Measurements from ENCODE around the gene AK3.

AK3 gene

DNA sequence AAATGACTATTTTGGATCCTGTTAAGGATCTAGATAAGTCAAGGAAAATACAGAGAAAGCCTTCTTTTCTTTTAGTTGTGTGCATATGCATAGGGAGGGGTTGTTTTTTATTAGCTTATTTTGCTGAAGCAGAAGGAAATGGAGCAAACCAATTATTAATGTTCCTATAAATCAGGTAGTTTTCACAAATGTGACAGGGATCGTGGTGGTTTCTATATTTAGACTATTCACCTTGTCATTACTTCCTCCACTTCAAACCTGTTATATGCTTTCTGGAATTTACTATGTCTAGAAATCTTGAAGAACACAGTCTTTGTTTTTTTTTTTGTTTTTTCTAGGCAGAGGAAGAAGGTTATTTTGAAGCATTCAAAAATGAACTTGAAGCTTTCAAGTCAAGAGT, 39.5 kb downstream of the AK3 start:
- DNase-seq, result no peak

DNA sequence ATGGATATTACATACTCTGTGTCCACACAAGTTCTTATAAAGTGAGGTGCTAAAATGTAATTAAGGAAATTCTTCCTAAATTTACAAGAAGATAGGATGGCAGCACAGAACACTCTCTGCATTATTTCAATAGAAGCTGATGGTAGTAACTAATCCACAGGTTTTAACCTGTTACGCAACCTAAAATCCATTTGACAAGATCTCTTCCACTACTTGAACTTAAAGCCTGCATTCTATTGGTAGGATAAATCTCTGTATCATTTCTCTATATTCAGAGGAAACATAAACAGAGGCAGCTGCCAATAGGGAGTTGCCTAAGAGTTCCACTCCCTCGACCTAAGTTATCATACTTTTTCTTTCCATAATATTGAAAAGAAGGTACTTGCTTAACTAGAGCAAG, 40.1 kb downstream of the AK3 start:
- no peak for DNase-seq

DNA sequence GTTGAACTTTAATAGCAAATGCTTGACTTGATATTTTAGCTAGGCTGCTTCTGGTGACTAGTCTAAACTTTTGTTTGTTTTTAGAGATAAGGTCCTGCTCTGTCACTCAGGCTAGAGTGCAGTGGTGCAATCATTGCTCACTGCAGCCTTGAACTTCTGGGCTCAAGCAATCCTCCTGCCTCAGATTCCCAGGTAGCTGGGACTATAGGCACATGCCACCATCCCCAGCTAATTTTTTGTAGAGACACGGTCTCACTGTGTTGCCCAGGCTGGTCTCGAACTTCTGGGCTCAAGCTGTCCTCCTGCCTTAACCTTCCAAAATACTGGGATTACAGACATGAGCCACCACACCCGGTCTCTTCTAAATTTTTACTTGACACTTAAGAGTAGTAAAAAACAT, 40.9 kb downstream of the AK3 start:
- no peak for DNase-seq

DNA sequence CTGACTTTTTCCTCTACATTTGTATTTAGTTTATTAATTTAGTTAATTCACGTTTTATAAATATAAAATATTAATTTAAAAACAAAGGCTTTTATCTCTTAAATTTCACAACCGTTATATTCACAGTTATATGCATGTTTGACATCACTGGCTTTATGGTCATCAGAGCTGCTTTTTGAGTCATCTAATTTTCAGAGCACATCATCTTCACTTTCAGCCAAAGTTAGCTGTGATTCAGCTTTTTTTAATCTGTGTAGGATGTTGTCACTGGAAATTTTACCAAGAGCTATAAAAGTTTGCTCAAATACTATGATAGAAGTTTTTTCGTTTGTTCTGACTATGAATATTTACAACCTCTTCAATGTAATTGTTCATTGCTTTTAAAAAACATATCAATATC, 49.2 kb downstream of the AK3 start:
- peak; percentile 43 for DNase-seq

DNA sequence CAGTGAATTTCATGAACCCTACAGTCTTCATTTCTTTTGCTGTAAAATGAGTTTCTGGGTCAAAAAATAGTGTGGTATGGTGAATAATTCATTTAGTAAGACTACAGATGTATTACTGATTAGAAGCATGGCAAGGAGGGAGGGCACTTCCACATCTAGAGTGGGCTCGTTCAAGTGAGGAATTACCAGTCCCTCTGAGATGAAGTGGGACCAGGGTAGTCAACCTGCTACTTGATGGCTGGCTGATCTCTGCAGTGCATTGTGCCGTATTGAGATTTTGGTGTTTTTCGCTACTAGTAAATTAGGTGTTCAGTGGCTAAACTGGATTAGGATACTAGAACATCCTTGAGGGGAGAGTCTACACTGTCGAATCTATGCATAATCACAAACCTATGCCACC, 50.9 kb downstream of the AK3 start:
- DNase-seq, result no peak

DNA sequence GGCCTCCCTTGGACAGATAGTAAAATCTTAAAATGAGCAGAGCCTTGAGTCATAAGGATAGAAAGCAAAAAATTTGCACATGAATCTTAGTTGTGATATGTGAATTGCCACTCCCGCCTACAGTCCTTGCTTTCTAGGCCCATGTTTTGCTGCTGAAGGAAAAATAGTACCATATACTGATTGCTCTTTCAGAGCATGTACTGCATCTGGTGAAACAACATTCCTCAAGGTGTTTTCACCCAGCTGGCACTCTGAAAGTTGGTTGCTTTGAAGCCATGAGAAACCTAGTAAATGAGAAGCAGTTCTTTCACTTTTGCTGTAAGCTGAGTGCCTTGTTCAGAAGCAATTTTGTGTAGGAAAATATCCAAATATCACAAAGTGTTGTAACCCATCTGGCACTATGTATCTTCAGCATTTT, 51.3 kb downstream of the AK3 start:
- peak; percentile 58 for DNase-seq

DNA sequence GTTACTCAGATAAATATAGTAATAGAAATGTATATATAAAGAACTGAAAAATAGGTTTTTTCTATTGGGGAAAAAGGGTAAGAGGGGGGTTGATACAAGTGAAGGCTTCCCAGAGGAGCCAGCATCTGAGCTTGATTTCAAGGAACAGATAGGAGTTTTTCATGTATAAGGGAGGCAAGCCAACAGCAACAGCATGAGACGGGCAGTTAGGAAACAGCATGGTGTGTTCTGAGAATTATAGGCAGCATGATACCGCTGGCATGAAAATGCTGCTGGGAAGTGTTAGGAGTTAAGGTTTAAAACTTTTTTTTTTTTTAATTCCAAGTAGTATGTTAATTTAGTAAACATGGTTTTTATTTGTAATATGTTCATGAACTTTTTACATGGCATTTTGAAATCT, 52.0 kb downstream of the AK3 start:
- DNase-seq, result no peak

DNA sequence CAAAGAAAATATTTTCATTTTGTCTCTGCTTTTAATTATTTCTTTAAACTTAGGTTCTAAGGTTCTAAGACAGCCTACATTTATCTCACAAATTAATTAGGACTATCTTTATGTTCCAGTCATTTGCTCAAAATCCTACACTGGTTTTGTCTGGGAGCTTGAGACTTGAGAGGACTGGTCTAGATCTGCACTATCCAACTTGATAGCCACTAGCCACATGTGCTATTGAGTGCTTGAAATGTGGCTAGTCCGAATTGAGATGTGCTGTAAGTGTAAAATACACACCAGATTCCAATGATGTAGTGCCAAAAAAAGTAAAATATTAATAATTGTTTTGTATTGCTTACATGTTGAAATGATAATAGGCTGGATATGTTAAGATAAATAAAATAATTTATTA, 54.4 kb downstream of the AK3 start:
- no peak for DNase-seq

DNA sequence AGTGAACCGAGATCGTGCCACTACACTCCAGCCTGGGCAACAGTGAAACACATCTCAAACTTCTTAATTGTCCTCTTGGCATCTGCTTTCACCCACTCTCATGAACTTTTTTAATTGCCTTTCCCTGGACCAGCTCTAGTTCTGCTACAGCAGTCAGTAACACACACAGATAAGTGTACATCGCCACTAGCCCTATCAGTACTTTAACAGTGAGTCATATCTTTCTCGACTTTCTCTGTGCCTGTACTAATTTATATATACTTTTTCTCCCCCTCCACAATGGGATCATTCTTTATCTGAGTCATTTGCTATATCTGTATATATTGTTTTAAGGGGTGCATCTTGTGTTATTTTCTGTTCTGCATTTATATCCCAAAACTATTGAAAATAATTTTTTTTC, 54.9 kb downstream of the AK3 start:
- no peak for DNase-seq

DNA sequence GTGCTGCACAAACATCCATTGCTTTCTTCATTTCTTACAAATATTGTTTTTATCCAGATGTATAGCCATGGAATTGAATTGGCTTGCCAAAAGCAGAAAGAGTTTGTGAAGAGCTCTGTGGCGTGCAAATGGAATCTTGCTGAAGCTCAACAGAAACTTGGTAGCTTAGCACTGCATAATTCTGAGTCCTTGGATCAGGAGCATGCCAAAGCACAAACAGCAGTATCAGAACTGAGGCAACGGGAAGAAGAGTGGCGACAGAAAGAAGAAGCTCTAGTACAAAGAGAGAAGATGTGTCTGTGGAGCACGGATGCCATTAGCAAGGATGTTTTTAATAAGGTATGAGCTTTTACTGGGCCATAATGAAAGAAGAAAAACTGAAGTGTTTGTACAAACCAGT, 56.2 kb downstream of the AK3 start:
- no peak for DNase-seq

DNA sequence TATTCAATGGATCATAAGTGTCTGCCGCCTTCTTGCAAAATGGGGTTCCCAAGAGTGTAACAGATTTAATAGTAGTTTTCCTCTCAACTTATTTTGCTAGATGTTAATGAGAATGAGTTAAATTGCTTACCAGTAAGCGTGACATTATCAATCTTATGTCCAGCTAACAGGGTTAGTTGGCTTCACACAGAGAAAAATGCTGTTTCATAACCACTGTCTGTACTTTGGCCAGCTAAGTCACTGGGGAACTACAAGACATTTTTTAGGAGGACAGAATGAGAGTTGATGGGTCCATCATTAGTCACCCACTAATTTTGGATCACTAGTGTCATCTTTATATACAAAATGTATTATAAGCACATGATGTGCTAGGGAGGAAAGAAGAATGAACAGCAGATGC, 60.3 kb downstream of the AK3 start:
- DNase-seq, result no peak

DNA sequence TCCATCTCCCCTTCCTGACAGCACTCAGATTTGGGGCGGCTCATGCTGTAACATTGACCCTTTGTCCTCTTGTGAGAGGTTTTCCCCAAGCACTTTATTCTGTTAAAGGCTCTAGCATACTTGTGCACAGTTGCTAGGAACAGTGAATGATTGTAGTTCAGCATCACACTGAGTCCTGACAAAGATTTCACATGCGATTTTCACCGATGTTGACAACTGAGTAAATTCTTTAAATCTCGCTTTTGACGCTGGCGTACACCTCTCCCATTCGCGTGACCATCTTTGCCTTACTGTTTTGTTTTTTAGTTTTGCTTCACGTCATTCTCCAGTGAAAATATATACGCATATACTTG, 60.9 kb downstream of the AK3 start:
- no peak for DNase-seq

DNA sequence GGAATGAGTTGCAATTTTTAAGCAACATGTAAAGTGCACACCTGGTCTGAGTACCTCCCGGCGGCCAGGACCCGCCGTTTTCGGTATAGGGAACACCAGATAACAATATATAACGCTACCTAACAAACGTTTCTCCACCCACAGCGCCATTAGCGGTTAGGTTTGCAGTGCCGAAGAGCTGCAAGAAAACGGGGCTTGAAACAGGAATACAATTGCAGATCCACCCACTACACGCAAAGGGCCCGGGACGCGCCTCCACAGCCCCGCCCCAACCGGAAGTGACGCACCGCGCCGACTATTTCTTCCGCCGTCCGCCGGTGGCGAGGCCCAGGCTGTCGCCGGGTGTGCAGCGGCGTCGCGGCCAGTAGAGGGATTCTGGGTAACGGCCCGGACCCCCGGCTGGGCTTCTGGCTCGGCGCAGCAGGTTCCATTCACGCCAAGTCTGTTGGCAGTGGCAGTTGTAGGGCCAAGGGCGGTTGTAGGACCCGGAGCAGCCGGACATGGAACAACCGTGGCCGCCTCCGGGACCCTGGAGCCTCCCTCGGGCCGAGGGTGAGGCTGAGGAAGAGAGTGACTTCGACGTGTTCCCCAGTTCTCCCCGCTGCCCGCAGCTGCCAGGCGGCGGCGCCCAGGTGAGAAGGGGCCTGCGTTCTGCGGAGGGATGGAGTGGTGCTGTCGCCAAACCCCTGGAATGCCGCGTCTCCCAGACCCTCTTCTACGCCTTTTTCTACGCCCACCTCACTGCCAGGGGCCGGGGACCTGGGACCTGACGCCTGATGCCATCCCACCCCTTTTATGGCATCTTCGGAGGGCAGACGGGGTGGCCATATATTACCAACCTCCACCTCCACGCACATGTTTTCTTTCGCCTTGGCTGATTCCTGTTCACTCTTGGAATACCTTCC, 61.5 kb downstream of the AK3 start, which contains the start of gene CDC37L1:
TSS of gene CDC37L1 (plus strand) at position 302 of the 905 bp plus-strand sequence. CDS start at position 501, 199 bp downstream.
- DNase-seq, result peak; percentile 98

DNA sequence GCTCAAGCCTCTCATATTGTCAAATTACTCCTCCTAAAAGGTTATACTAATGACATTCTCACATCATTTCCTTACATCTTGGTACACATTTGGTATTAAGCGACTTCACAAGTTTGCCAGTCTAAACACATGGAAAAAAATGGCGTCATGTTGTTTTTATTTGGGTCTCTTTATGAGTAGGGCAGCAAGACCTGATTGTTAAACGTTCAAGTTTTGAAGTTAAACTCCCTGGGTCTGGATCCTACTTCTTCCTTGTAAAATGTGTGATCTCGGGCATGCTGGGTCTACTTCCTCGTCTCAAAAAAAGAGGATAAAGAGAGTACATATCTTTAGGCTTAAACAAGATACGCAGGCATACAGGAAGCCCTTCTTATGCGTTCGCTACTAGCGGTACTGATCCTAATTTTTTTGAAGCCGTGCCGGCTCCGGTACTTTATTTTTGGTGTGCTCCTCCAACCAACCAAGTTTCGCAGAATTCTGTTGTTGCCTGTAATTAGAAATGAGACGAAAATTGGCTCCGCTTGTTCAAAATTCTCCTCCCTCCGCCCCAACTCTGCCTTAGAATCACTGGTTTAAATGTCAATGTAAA, 62.2 kb downstream of the AK3 start:
- DNase-seq, result peak; percentile 42

DNA sequence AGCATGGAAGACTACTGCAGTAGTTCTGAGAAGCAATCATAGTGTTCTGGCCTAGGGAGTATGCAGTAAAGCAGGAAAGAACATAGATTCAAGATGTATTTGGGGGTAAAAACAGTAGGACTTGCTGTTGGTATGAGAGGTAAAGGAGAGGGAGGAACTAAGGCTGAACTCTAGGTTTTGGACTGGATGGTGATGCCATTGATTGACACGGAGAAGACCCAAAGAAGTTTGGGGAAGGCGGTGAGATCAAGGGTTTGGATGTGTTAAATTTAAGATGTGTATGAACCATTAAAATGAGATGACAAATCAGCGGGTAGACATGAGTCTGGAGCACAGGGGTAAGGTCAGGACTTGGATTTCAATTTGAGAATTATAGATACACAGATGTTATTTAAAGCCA, 63.6 kb downstream of the AK3 start:
- no peak for DNase-seq

DNA sequence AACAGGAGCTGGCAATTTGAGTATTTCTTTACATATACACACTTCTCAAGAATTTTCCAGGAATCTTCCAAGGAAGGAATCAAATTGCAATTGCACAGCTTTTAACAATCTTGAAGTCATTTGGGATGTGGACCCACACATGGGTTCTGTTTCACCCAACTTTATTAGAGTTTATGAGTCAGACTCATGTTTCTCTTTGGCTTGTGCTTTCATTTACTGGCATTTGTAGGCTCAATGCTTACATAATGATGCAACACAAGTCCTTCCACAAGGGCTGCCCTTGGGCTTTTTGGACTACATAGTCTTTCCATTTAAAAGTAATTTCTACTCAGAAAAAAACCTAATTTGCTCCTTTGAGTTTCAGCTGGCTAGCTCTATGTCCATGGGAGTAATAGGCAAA, 66.2 kb downstream of the AK3 start:
- DNase-seq, result no peak

DNA sequence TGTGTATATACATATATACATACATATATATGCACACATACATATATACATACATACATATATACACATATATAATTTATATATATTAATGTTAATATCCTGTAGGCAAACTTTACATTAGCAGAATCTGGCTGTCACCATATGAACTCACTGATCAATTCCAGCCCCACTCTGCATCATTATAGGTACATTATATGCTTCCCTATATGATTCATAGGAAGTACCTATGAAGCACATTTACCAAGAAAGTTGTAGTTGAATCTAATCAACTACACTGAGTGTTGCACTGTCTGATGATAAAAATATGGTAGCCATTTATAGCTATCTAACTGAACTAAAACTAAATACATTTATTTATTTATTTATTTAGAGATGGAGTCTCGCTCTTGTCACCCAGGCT, 69.3 kb downstream of the AK3 start:
- no peak for DNase-seq

DNA sequence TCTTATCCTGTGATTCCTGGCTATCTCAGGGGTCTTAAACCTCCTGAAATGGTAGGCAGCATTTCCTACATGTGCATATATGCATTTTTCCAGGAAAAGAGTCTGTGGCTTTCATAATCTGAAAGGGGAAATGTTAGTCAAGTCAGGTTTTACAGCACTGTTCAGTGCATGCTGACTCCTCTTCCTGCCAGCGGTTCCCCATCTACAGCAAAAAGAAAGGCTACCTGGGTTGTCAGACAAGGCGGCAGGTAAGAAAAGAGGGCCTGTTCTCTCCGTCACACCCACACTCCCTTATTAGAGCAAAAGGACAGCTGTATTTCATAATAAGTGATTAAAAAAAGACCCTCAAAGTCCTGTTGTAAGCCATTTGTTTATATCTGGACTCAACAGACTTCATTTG, 70.4 kb downstream of the AK3 start:
- no peak for DNase-seq

DNA sequence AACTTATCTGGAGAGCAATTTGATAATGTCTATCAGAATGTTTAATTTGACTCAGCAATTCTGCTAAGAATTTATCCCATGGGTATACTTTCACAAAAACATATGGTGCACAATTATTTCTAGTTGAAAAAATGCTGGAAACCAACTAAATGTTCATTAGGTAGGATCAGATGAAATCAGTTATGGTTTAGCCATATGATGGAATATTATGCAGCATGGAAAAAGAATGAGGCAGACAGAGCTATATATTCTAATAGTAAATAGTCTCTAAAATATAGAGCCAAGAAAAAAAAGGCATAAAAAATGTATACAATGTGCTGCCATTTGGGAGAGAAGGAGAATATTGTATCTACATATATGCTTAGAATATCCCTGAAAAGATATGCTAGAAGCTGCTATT, 71.1 kb downstream of the AK3 start:
- DNase-seq, result no peak

DNA sequence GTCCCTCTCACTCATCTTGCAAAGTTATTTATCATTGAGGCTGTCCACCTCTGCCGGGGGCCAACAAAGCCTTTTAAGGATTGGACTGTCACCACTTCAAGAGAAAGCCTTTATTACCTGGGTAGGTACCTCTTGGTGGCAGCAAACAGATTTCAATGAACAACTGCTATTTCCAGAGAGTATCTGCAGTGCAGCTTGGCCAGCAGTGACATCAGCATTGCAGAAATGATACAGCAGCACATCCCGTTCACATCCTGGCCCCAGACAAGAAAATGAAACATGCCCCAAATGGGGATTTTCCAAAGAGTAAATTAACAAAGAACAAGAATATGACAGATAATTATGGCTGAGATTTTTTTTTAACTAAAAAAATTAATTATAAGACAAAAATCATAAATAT, 72.4 kb downstream of the AK3 start:
- DNase-seq, result peak; percentile 28

DNA sequence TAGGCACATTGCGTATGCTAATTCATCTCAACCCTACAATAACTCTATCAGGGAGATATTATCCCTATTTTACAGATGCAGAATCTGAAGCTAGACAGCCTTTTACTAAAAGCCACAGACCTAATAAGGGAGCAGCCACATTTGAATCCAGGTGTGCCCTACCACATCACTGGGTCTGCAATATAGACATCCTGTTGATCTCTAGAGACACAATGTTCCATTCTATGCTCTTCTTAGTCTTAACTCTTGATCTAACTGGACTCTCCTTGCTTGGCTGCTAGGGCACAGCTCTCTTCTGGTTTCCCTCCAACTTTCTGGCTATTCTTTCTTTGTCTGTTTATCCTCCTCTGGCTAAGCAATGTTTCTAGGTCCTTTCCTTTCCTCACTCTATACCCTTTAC, 73.3 kb downstream of the AK3 start:
- DNase-seq, result no peak

DNA sequence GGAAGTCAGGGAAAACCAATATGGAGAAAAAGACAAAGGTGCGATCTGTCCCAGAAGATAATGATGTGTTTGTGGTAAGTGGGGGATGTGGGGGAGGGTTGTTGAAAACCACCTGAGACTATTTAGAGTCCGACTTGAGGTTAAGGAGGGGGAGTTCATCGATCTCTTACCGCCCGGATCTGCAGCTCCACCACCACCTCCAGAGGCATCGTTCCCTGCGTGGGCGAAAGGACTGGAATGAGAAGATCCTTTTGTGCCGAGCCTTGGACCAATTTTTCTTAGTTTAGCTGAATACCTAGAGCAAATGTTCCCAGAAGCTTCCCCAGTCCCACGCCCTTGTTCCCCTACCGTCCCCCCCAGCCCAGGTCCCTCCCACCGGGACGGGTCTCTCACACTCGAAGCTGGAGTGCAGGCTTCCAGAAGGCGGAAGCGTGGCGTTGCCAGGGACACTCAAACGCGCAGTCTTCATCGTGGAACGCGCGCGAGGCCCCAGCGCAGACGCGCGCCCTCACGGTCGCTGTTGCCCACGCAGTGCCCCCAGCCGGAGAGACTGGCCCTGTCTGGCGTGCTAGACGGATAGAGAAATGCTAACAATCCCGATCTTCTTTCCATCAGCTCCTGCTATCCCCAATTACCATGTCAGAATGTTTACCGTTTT, 74.8 kb downstream of the AK3 start, which contains the start of gene SPATA6L:
TSS of gene SPATA6L (minus strand) at position 439 of the 658 bp plus-strand sequence. CDS start at position 209, 230 bp downstream.
- DNase-seq, result peak; percentile 38

DNA sequence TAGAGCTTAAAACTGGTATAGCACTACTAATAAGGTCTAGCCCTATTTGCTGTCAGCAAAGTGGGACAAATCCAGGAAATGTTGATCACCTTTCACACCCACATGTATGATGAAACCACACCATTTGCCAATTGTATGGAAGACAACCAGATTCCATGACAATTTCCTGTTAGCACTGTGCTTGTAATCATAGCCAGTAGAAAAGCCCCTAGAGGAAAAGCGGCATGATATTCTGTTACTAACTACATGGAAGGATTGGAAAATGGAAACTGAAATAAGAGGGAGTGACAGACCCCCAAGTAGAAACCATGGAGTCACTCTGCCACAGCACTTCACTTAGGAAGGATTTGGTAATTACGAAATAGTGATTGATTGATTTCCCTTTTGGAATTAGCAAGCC, 75.6 kb downstream of the AK3 start:
- DNase-seq, result no peak

DNA sequence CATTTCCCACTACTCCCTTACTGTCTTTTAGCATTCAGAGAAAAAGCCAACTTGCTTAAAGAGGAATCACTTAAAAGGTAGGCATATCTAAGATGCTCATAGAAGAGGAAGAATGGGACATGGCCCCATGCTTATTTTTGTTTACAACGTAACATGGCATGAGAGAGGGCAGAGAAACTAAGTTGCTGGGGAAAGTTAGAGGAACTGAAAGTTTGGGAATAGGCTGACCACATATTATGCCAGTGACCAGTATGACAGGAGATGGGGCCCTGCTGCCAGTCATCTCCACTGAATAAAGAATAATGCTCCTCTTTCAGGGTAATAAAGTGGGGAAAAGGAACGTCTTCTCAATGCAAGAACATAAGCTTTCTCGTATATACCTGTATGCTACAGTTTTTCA, 77.0 kb downstream of the AK3 start:
- DNase-seq, result no peak
